Muscle of arm (tissue), 14 donors: ENCODE data around the gene GTF3C4. TPM values are rescaled to one million over a fixed set of nuclear protein-coding genes. Genes with fewer than 3 reads are reported as not detected.

Source experiments
- DNase-seq: peaks from one replicate; pipeline ENCODE4 v3.0.0-alpha.2; 2013
- long read RNA-seq, 11 donors: transcript quantifications; one replicate each; lab custom pipeline, GENCODE V29; 2026
- polyA plus RNA-seq, 12 donors: library from polyadenylated mRNA; unstranded; fragments of 120-200 nt; gene quantifications; one replicate each; pipeline ENCODE4 v1.2.1, GENCODE V29; 2013; ENCODE audit not compliant: insufficient read length in 12 of 12

GTF3C4 gene
- polyA plus RNA-seq: 10 to 100 TPM in 11 of 12 donors, not detected in 1; 12.1 to 21.0 (median 15.9) TPM
- long read RNA-seq, donor 1, full-length matches to known transcripts: 3 of 20 reads
- long read RNA-seq, donor 1, partial matches to known transcripts: 17 of 20 reads
- long read RNA-seq, donor 1, other reads (novel, unspliced or antisense): 0 of 20 reads
- long read RNA-seq, donor 2, full-length matches to known transcripts: 6 of 6 reads
- long read RNA-seq, donor 2, partial matches to known transcripts: 0 of 6 reads
- long read RNA-seq, donor 2, other reads (novel, unspliced or antisense): 0 of 6 reads
- long read RNA-seq, donor 3, partial matches to known transcripts: 0 of 1 reads
- long read RNA-seq, donor 3, other reads (novel, unspliced or antisense): 0 of 1 reads
- long read RNA-seq, donor 4: 0 reads
- long read RNA-seq, donor 5: 0 reads
- long read RNA-seq, donor 6, full-length matches to known transcripts: 2 of 2 reads
- long read RNA-seq, donor 6, partial matches to known transcripts: 0 of 2 reads
- long read RNA-seq, donor 6, other reads (novel, unspliced or antisense): 0 of 2 reads
- long read RNA-seq, donor 7, full-length matches to known transcripts: 1 of 6 reads
- long read RNA-seq, donor 7, partial matches to known transcripts: 5 of 6 reads
- long read RNA-seq, donor 7, other reads (novel, unspliced or antisense): 0 of 6 reads
- long read RNA-seq, donor 8, full-length matches to known transcripts: 4 of 11 reads
- long read RNA-seq, donor 8, partial matches to known transcripts: 7 of 11 reads
- long read RNA-seq, donor 8, other reads (novel, unspliced or antisense): 0 of 11 reads
- long read RNA-seq, donor 9, full-length matches to known transcripts: 2 of 2 reads
- long read RNA-seq, donor 9, partial matches to known transcripts: 0 of 2 reads
- long read RNA-seq, donor 9, other reads (novel, unspliced or antisense): 0 of 2 reads
- long read RNA-seq, donor 10, full-length matches to known transcripts: 1 of 1 reads
- long read RNA-seq, donor 10, partial matches to known transcripts: 0 of 1 reads
- long read RNA-seq, donor 10, other reads (novel, unspliced or antisense): 0 of 1 reads
- long read RNA-seq, donor 11, full-length matches to known transcripts: 5 of 10 reads
- long read RNA-seq, donor 11, partial matches to known transcripts: 5 of 10 reads
- long read RNA-seq, donor 11, other reads (novel, unspliced or antisense): 0 of 10 reads

GRCh38 chr9:132670457-132671391 lies at the start of gene GTF3C4:
Gene GTF3C4, plus strand, starts transcription at chr9:132670464. Its CDS starts 135 bp downstream, at chr9:132670599.
- peak; percentile 15 for DNase-seq

GRCh38 chr9:132622159-132622558 lies 48.1 kb upstream of the GTF3C4 start:
- DNase-seq: no peak

GRCh38 chr9:132626285-132626684 lies 44.0 kb upstream of the GTF3C4 start:
- DNase-seq: no peak

- no peak for DNase-seq
Observed at GRCh38 chr9:132627106-132627505, 43.2 kb upstream of the GTF3C4 start.

GRCh38 chr9:132627594-132627993 lies 42.7 kb upstream of the GTF3C4 start:
- DNase-seq: no peak

GRCh38 chr9:132628746-132629145 lies 41.5 kb upstream of the GTF3C4 start:
- DNase-seq: no peak

- DNase-seq: no peak
Observed at GRCh38 chr9:132630116-132630515, 40.1 kb upstream of the GTF3C4 start.

GRCh38 chr9:132630811-132631210 lies 39.5 kb upstream of the GTF3C4 start:
- DNase-seq: no peak

GRCh38 chr9:132631280-132631679 lies 39.0 kb upstream of the GTF3C4 start:
- DNase-seq: no peak

- no peak for DNase-seq
Observed at GRCh38 chr9:132631685-132632084, 38.6 kb upstream of the GTF3C4 start.

GRCh38 chr9:132632413-132633129 lies 37.7 kb upstream of the GTF3C4 start:
- no peak for DNase-seq

- no peak for DNase-seq
Observed at GRCh38 chr9:132634327-132634726, 35.9 kb upstream of the GTF3C4 start.

- DNase-seq: no peak
Observed at GRCh38 chr9:132637351-132637750, 32.9 kb upstream of the GTF3C4 start.

GRCh38 chr9:132637801-132638200 lies 32.5 kb upstream of the GTF3C4 start:
- no peak for DNase-seq

GRCh38 chr9:132638240-132638639 lies 32.0 kb upstream of the GTF3C4 start:
- DNase-seq: no peak

- no peak for DNase-seq
Observed at GRCh38 chr9:132639322-132639721, 30.9 kb upstream of the GTF3C4 start.

- DNase-seq: no peak
Observed at GRCh38 chr9:132641216-132641615, 29.0 kb upstream of the GTF3C4 start.

- DNase-seq: no peak
Observed at GRCh38 chr9:132644251-132644650, 26.0 kb upstream of the GTF3C4 start.

GRCh38 chr9:132645306-132645705 lies 25.0 kb upstream of the GTF3C4 start:
- no peak for DNase-seq

GRCh38 chr9:132645711-132646110 lies 24.6 kb upstream of the GTF3C4 start:
- no peak for DNase-seq
